GM19099 (cell line): ENCODE data around the gene TBCK.

Source experiments
- POLR2A ChIP-seq: IDR thresholded peaks from 3 replicates; pipeline ENCODE4 v1.6.1; 2011; ENCODE audit warnings: low read depth; ENCODE audit not compliant: insufficient read length; ENCODE audit errors: extremely low read depth

TBCK gene

GRCh38 chr4:106336618-106337017 lies 20.6 kb upstream of the TBCK start:
- no peak for TF ChIP-seq POLR2A

GRCh38 chr4:106334741-106335470 lies 18.9 kb upstream of the TBCK start:
- no peak for TF ChIP-seq POLR2A

GRCh38 chr4:106333186-106333585 lies 17.2 kb upstream of the TBCK start:
- no peak for TF ChIP-seq POLR2A

- no peak for TF ChIP-seq POLR2A
Observed at GRCh38 chr4:106329041-106329618, 13.1 kb upstream of the TBCK start.

- no peak for TF ChIP-seq POLR2A
Observed at GRCh38 chr4:106325800-106326199, 9.8 kb upstream of the TBCK start.

GRCh38 chr4:106323119-106323518 lies 7.1 kb upstream of the TBCK start:
- no peak for TF ChIP-seq POLR2A

- TF ChIP-seq POLR2A, result no peak
Observed at GRCh38 chr4:106320235-106320634, 4.2 kb upstream of the TBCK start.

- TF ChIP-seq POLR2A, result no peak
Observed at GRCh38 chr4:106318511-106318910, 2.5 kb upstream of the TBCK start.

- TF ChIP-seq POLR2A, result no peak
Observed at GRCh38 chr4:106317815-106318214, 1.8 kb upstream of the TBCK start.

- TF ChIP-seq POLR2A, result no peak
Observed at GRCh38 chr4:106316773-106317409, 882 bp upstream of the TBCK start.

- TF ChIP-seq POLR2A, result no peak
Observed at GRCh38 chr4:106315476-106315967, 487 bp downstream of the TBCK start.

- no peak for TF ChIP-seq POLR2A
Observed at GRCh38 chr4:106314960-106315359, 1.0 kb downstream of the TBCK start.

- TF ChIP-seq POLR2A, result no peak
Observed at GRCh38 chr4:106312997-106313522, 2.9 kb downstream of the TBCK start.

- TF ChIP-seq POLR2A, result no peak
Observed at GRCh38 chr4:106312377-106312776, 3.6 kb downstream of the TBCK start.

- no peak for TF ChIP-seq POLR2A
Observed at GRCh38 chr4:106306561-106306960, 9.4 kb downstream of the TBCK start.
